Measurements from ENCODE around the gene LCLAT1.

LCLAT1 gene

DNA sequence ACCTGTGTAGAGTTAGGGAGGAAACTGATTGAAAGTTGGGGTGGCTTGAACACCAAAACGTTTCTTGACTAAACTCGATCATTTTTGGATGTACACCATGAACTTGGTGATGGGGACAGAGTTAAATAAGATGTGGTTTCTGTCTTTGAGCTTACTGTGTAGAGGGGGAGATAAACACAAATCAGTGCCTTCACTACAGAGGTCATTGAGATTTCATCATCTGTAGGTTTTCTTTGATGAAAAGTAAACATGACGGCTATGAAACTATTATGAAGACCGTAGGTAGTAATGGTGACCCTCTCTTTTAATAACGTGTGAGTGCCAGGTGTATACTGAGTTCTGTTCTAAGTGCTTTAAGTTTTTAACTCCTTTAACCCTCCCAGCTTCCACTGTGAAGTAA is 6.5 kb downstream of the LCLAT1 start:
- no peaks in the 10 kb centered on the region for H3K27me3 ChIP-seq (ENCODE audit: control insufficient read depth in 2 of 2, insufficient read depth in 2 of 2, low read length in 2 of 2)

GRCh38 chr2:30454571-30454970 is 7.5 kb downstream of the LCLAT1 start:
- H3K9ac ChIP-seq (ENCODE audit: low read depth in 1 of 2, low read length in 2 of 2), result no peak overlapping the region
- no peaks in the 10 kb centered on the region for H3K27me3 ChIP-seq (ENCODE audit: control insufficient read depth in 2 of 2, insufficient read depth in 2 of 2, low read length in 2 of 2)
- H3K27ac ChIP-seq (ENCODE audit: low read depth in 2 of 2, low read length in 2 of 2), result no peak overlapping the region
- no peak overlapping the region for H3K4me3 ChIP-seq (ENCODE audit: low read length in 2 of 2)
- no peaks in the 10 kb centered on the region for H3K36me3 ChIP-seq (ENCODE audit: control insufficient read depth in 2 of 2, insufficient read depth in 2 of 2, low read length in 2 of 2)
- H3K9me3 ChIP-seq (ENCODE audit: control insufficient read depth in 2 of 2, low read length in 2 of 2), result no peaks in the 10 kb centered on the region
- peaks cover 7 to 8% of the 10 kb centered on the region in 2 donors for H3K4me1 ChIP-seq (ENCODE audit: control insufficient read depth in 2 of 2, insufficient read depth in 2 of 2, low read length in 2 of 2)

More for the DNA sequence above, 6.5 kb downstream of the LCLAT1 start:
- H3K4me1 ChIP-seq (ENCODE audit: control insufficient read depth in 2 of 2, insufficient read depth in 2 of 2, low read length in 2 of 2), result peaks cover 7 to 12% of the 10 kb centered on the region in 2 donors
- H3K27ac ChIP-seq (ENCODE audit: low read depth in 2 of 2, low read length in 2 of 2), result no peak overlapping the region
- no peaks in the 10 kb centered on the region for H3K36me3 ChIP-seq (ENCODE audit: control insufficient read depth in 2 of 2, insufficient read depth in 2 of 2, low read length in 2 of 2)
- H3K9ac ChIP-seq (ENCODE audit: low read depth in 1 of 2, low read length in 2 of 2), result no peak overlapping the region
- H3K9me3 ChIP-seq (ENCODE audit: control insufficient read depth in 2 of 2, low read length in 2 of 2), result no peaks in the 10 kb centered on the region
- no peak overlapping the region for H3K4me3 ChIP-seq (ENCODE audit: low read length in 2 of 2)

DNA sequence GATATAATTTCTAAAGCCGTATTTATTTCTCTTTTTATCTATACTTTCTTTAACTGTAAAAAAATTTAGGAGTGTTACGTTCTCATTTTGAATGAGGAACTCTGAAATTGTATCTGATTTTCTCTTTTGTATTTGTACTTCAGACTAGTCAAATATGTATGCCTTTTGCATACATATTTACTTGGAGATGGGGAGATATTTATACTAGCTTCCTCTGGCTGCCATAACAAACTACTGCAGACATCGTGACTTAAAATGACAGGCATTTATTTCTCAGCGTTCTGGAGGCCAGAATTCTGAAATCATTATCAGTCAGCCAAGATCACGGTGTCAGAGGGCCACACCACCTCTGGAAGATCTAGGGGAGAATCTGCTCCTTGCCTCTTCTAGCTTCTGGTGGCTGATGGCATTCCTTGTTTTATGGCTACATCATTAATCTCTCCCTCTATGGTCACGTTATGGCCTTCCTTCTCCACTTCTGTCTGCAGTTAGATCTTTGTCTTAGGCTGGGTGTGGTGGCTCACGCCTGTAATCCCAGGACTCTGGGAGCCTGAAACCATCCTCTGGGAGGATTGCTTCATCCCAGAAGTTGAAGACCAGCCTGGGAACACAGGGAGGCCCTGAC is 8.2 kb downstream of the LCLAT1 start:
- Histone ChIP-seq H3K9me3 (ENCODE audit: control insufficient read depth in 2 of 2, low read length in 2 of 2) (no peaks in the 10 kb centered on the region), H3K27ac (ENCODE audit: low read depth in 2 of 2, low read length in 2 of 2) (no peak overlapping the region), H3K4me3 (ENCODE audit: low read length in 2 of 2) (no peak overlapping the region), H3K4me1 (ENCODE audit: control insufficient read depth in 2 of 2, insufficient read depth in 2 of 2, low read length in 2 of 2) (peaks cover 4 to 5% of the 10 kb centered on the region in 2 donors), H3K9ac (ENCODE audit: low read depth in 1 of 2, low read length in 2 of 2) (no peak overlapping the region), H3K36me3 (ENCODE audit: control insufficient read depth in 2 of 2, insufficient read depth in 2 of 2, low read length in 2 of 2) (no peaks in the 10 kb centered on the region), H3K27me3 (ENCODE audit: control insufficient read depth in 2 of 2, insufficient read depth in 2 of 2, low read length in 2 of 2) (no peaks in the 10 kb centered on the region)

GRCh38 chr2:30456106-30456505 is 9.1 kb downstream of the LCLAT1 start:
- Histone ChIP-seq H3K27me3 (ENCODE audit: control insufficient read depth in 2 of 2, insufficient read depth in 2 of 2, low read length in 2 of 2) (no peaks in the 10 kb centered on the region), H3K27ac (ENCODE audit: low read depth in 2 of 2, low read length in 2 of 2) (no peak overlapping the region), H3K9ac (ENCODE audit: low read depth in 1 of 2, low read length in 2 of 2) (no peak overlapping the region), H3K36me3 (ENCODE audit: control insufficient read depth in 2 of 2, insufficient read depth in 2 of 2, low read length in 2 of 2) (no peaks in the 10 kb centered on the region), H3K4me1 (ENCODE audit: control insufficient read depth in 2 of 2, insufficient read depth in 2 of 2, low read length in 2 of 2) (peaks cover 2 to 5% of the 10 kb centered on the region in 2 donors), H3K4me3 (ENCODE audit: low read length in 2 of 2) (no peak overlapping the region), H3K9me3 (ENCODE audit: control insufficient read depth in 2 of 2, low read length in 2 of 2) (no peaks in the 10 kb centered on the region)

DNA sequence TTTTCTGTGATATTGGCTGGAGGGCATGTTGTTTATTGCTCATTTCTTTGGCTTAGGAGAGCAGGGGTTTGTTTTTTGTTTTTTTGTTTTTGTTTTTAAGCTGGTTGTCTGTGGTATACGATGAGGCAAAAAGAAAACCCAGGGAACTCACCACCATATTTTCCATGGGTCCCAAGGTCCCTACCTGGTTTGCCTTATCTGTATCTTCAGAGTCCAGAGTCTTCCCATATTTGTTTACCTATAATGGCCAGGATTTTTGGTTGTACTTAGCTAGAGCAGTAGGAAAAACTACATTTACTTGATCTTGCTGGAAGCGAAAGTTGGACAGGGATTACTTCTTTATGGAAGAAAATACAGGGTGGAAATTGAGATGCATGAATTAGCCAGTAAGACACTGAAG is 9.5 kb downstream of the LCLAT1 start:
- H3K27ac ChIP-seq (ENCODE audit: low read depth in 2 of 2, low read length in 2 of 2), result no peak overlapping the region
- no peaks in the 10 kb centered on the region for H3K27me3 ChIP-seq (ENCODE audit: control insufficient read depth in 2 of 2, insufficient read depth in 2 of 2, low read length in 2 of 2)
- no peak overlapping the region for H3K9ac ChIP-seq (ENCODE audit: low read depth in 1 of 2, low read length in 2 of 2)
- H3K4me1 ChIP-seq (ENCODE audit: control insufficient read depth in 2 of 2, insufficient read depth in 2 of 2, low read length in 2 of 2), result peaks cover 2 to 5% of the 10 kb centered on the region in 2 donors
- no peaks in the 10 kb centered on the region for H3K36me3 ChIP-seq (ENCODE audit: control insufficient read depth in 2 of 2, insufficient read depth in 2 of 2, low read length in 2 of 2)
- H3K9me3 ChIP-seq (ENCODE audit: control insufficient read depth in 2 of 2, low read length in 2 of 2), result no peaks in the 10 kb centered on the region
- H3K4me3 ChIP-seq (ENCODE audit: low read length in 2 of 2), result no peak overlapping the region

GRCh38 chr2:30457296-30457695 is 10.2 kb downstream of the LCLAT1 start:
- no peak overlapping the region for H3K9ac ChIP-seq (ENCODE audit: low read depth in 1 of 2, low read length in 2 of 2)
- no peak overlapping the region for H3K27ac ChIP-seq (ENCODE audit: low read depth in 2 of 2, low read length in 2 of 2)
- H3K27me3 ChIP-seq (ENCODE audit: control insufficient read depth in 2 of 2, insufficient read depth in 2 of 2, low read length in 2 of 2), result no peaks in the 10 kb centered on the region
- H3K4me3 ChIP-seq (ENCODE audit: low read length in 2 of 2), result no peak overlapping the region
- peaks cover 2 to 5% of the 10 kb centered on the region in 2 donors for H3K4me1 ChIP-seq (ENCODE audit: control insufficient read depth in 2 of 2, insufficient read depth in 2 of 2, low read length in 2 of 2)
- no peaks in the 10 kb centered on the region for H3K36me3 ChIP-seq (ENCODE audit: control insufficient read depth in 2 of 2, insufficient read depth in 2 of 2, low read length in 2 of 2)
- no peaks in the 10 kb centered on the region for H3K9me3 ChIP-seq (ENCODE audit: control insufficient read depth in 2 of 2, low read length in 2 of 2)

DNA sequence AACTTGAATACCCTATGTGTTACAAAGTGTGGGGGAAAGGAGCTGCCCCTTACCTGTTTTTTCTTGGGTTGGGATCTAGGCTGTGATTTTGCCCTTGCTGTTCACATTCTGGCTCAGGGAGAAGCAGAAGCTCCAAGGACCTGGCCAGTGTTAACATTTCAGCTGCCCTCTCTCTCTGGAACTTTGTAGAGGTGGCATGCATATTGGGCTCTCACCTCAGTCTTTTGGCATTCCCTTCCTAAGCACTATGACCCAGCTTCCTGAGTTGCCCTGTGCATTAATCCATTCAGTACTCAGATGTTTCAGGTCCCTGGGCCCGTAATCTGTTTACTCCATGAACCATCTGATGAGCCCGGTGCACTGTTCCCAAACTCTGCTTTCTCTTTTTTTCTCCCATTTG is 12.1 kb downstream of the LCLAT1 start:
- Histone ChIP-seq H3K4me3 (ENCODE audit: low read length in 2 of 2) (no peak overlapping the region), H3K27ac (ENCODE audit: low read depth in 2 of 2, low read length in 2 of 2) (no peak overlapping the region), H3K9ac (ENCODE audit: low read depth in 1 of 2, low read length in 2 of 2) (no peak overlapping the region), H3K36me3 (ENCODE audit: control insufficient read depth in 2 of 2, insufficient read depth in 2 of 2, low read length in 2 of 2) (no peaks in the 10 kb centered on the region), H3K27me3 (ENCODE audit: control insufficient read depth in 2 of 2, insufficient read depth in 2 of 2, low read length in 2 of 2) (no peaks in the 10 kb centered on the region), H3K9me3 (ENCODE audit: control insufficient read depth in 2 of 2, low read length in 2 of 2) (no peaks in the 10 kb centered on the region), H3K4me1 (ENCODE audit: control insufficient read depth in 2 of 2, insufficient read depth in 2 of 2, low read length in 2 of 2) (peaks cover 2 to 5% of the 10 kb centered on the region in 2 donors)

GRCh38 chr2:30462131-30462857 is 15.2 kb downstream of the LCLAT1 start:
- H3K4me1 ChIP-seq (ENCODE audit: control insufficient read depth in 2 of 2, insufficient read depth in 2 of 2, low read length in 2 of 2), result no peaks in the 10 kb centered on the region
- no peaks in the 10 kb centered on the region for H3K36me3 ChIP-seq (ENCODE audit: control insufficient read depth in 2 of 2, insufficient read depth in 2 of 2, low read length in 2 of 2)
- no peaks in the 10 kb centered on the region for H3K9me3 ChIP-seq (ENCODE audit: control insufficient read depth in 2 of 2, low read length in 2 of 2)
- no peak overlapping the region for H3K4me3 ChIP-seq (ENCODE audit: low read length in 2 of 2)
- no peaks in the 10 kb centered on the region for H3K27me3 ChIP-seq (ENCODE audit: control insufficient read depth in 2 of 2, insufficient read depth in 2 of 2, low read length in 2 of 2)
- H3K27ac ChIP-seq (ENCODE audit: low read depth in 2 of 2, low read length in 2 of 2), result no peak overlapping the region
- H3K9ac ChIP-seq (ENCODE audit: low read depth in 1 of 2, low read length in 2 of 2), result no peak overlapping the region

- Histone ChIP-seq H3K36me3 (ENCODE audit: control insufficient read depth in 2 of 2, insufficient read depth in 2 of 2, low read length in 2 of 2) (no peaks in the 10 kb centered on the region), H3K9me3 (ENCODE audit: control insufficient read depth in 2 of 2, low read length in 2 of 2) (no peaks in the 10 kb centered on the region), H3K27me3 (ENCODE audit: control insufficient read depth in 2 of 2, insufficient read depth in 2 of 2, low read length in 2 of 2) (no peaks in the 10 kb centered on the region), H3K9ac (ENCODE audit: low read depth in 1 of 2, low read length in 2 of 2) (no peak overlapping the region), H3K4me1 (ENCODE audit: control insufficient read depth in 2 of 2, insufficient read depth in 2 of 2, low read length in 2 of 2) (no peaks in the 10 kb centered on the region), H3K4me3 (ENCODE audit: low read length in 2 of 2) (no peak overlapping the region), H3K27ac (ENCODE audit: low read depth in 2 of 2, low read length in 2 of 2) (no peak overlapping the region)
Observed at GRCh38 chr2:30463535-30463934, 16.5 kb downstream of the LCLAT1 start.

GRCh38 chr2:30464544-30465170 is 17.6 kb downstream of the LCLAT1 start:
- Histone ChIP-seq H3K4me3 (ENCODE audit: low read length in 2 of 2) (no peak overlapping the region), H3K4me1 (ENCODE audit: control insufficient read depth in 2 of 2, insufficient read depth in 2 of 2, low read length in 2 of 2) (no peaks in the 10 kb centered on the region), H3K9ac (ENCODE audit: low read depth in 1 of 2, low read length in 2 of 2) (no peak overlapping the region), H3K27ac (ENCODE audit: low read depth in 2 of 2, low read length in 2 of 2) (no peak overlapping the region), H3K36me3 (ENCODE audit: control insufficient read depth in 2 of 2, insufficient read depth in 2 of 2, low read length in 2 of 2) (no peaks in the 10 kb centered on the region), H3K9me3 (ENCODE audit: control insufficient read depth in 2 of 2, low read length in 2 of 2) (no peaks in the 10 kb centered on the region), H3K27me3 (ENCODE audit: control insufficient read depth in 2 of 2, insufficient read depth in 2 of 2, low read length in 2 of 2) (no peaks in the 10 kb centered on the region)
